M059J (cell line): ENCODE measurements around the gene TNFRSF12A. TPM values are rescaled to one million over a fixed set of nuclear protein-coding genes. Genes with fewer than 3 reads are reported as not detected.

Source experiments
- DNase-seq: peaks from one replicate; pipeline ENCODE4 v3.0.0-alpha.2; 2012; ENCODE audit warnings: low read depth
- total RNA-seq: library from RNA; depleted of rRNA; stranded (reverse); fragments of >200 nt; shearing (Covaris generic); gene quantifications from 2 replicates; pipeline ENCODE4 v1.2.3, GENCODE V29; 2014

TNFRSF12A gene
- total RNA-seq, 1 experiment from 2014 or later, result 662 TPM

GRCh38 chr16:3026003-3026378, 5.8 kb downstream of the TNFRSF12A start:
- no peak for DNase-seq

- no peak for DNase-seq
These were observed 6.7 kb downstream of the TNFRSF12A start for GRCh38 chr16:3026609-3027488.

- no peak for DNase-seq
These were observed 7.3 kb downstream of the TNFRSF12A start for GRCh38 chr16:3027489-3027795.

GRCh38 chr16:3027983-3028715, 8.0 kb downstream of the TNFRSF12A start:
- DNase-seq, result no peak

- DNase-seq, result no peak
These were observed 8.7 kb downstream of the TNFRSF12A start for GRCh38 chr16:3028716-3029319.

GRCh38 chr16:3029491-3030221, 9.5 kb downstream of the TNFRSF12A start:
- no peak for DNase-seq

- DNase-seq, result no peak
These were observed 10.3 kb downstream of the TNFRSF12A start for GRCh38 chr16:3030222-3031212.

- no peak for DNase-seq
These were observed 12.5 kb downstream of the TNFRSF12A start for GRCh38 chr16:3032624-3033023.

- no peak for DNase-seq
These were observed 15.3 kb downstream of the TNFRSF12A start for GRCh38 chr16:3035289-3035971.

- no peak for DNase-seq
These were observed 16.0 kb downstream of the TNFRSF12A start for GRCh38 chr16:3035972-3036725.

GRCh38 chr16:3036726-3037315, 16.7 kb downstream of the TNFRSF12A start, which contains the start of gene BICDL2:
TSS of gene BICDL2 (minus strand) at chr16:3036944. CDS start at chr16:3035496, 1,448 bp downstream.
- no peak for DNase-seq

- DNase-seq, result no peak
These were observed 18.1 kb downstream of the TNFRSF12A start for GRCh38 chr16:3038256-3038655.

- DNase-seq, result no peak
These were observed 18.7 kb downstream of the TNFRSF12A start for GRCh38 chr16:3038896-3039295.

GRCh38 chr16:3042376-3042775, 22.2 kb downstream of the TNFRSF12A start:
- no peak for DNase-seq

- no peak for DNase-seq
These were observed 24.5 kb downstream of the TNFRSF12A start for GRCh38 chr16:3044708-3045107.

- no peak for DNase-seq
These were observed 25.8 kb downstream of the TNFRSF12A start, which contains the start of gene MMP25 for GRCh38 chr16:3045758-3046640. TSS of gene MMP25 (plus strand) at chr16:3046561. CDS start at chr16:3046918, 357 bp downstream.

- no peak for DNase-seq
These were observed 26.6 kb downstream of the TNFRSF12A start for GRCh38 chr16:3046641-3047386.
